HG03066 (cell line): Measurements from ENCODE around the gene ARID4B.
"Not testable (repeated sequence)": the region's sequence is repeated elsewhere in the genome, so short reads cannot be mapped to it uniquely, and the experiment has no call there.

Experiments used
- ATAC-seq: cut with Tn5 transposase; IDR thresholded peaks from one replicate; pipeline ENCODE4 v1.9.1; 2021; ENCODE audit warnings: low read depth; ENCODE audit not compliant: unreplicated experiment

Gene ARID4B

DNA sequence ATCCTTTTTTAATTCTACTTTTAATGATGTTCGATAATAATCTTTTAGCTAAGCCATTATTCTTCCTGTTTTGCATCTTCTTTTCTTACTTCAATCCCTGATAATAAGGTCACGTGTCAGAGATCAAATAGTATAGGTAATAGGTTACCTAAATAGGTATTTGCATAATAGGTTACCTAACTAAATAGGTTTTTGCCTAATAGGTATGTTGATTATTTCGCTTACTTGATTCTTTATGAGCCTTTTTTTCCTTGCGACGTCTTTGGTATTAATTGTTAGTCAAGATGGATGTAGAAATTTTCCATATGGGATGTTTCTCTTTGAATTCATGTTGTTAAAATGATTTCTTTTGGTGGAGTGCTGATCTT is 2.9 kb upstream of the ARID4B start:
- no peak for ATAC-seq

DNA sequence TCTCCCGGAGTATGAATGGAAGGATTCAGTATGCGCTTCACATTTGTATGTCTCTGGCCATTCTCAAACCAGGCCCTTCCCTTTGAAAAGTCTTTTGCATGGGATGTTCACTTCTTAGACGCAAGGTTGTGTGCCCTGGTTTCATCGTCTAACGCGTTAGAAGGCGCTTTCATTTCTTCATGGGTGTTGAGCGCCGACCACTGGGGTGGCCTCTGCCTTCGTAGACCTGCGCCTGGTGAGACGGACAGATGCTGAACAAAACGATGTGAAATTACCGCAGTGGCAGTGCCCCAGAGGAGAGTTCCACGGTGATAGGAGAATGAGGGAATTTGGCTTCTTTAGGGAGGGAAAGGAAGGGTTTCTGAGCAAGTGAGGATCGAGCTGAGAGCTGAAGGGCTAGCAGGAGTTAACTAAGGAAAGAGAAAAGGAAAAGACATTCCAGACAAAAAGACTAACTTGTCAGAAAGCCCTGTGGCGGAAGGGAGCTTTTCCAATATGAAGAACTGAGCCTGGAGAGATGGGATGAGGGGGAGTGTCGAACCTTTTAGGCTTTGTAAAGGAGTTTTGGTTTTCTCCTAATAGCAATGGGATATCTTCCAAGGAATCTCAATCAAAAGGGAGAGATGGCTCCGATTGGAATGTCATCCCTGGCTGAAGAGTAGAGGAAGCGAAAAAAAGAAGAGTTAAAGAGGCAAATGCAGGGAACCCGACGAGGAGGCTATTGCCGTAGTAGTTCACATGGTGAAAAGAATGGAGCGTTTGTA is 1.3 kb upstream of the ARID4B start:
- ATAC-seq, result peak; percentile 13

DNA sequence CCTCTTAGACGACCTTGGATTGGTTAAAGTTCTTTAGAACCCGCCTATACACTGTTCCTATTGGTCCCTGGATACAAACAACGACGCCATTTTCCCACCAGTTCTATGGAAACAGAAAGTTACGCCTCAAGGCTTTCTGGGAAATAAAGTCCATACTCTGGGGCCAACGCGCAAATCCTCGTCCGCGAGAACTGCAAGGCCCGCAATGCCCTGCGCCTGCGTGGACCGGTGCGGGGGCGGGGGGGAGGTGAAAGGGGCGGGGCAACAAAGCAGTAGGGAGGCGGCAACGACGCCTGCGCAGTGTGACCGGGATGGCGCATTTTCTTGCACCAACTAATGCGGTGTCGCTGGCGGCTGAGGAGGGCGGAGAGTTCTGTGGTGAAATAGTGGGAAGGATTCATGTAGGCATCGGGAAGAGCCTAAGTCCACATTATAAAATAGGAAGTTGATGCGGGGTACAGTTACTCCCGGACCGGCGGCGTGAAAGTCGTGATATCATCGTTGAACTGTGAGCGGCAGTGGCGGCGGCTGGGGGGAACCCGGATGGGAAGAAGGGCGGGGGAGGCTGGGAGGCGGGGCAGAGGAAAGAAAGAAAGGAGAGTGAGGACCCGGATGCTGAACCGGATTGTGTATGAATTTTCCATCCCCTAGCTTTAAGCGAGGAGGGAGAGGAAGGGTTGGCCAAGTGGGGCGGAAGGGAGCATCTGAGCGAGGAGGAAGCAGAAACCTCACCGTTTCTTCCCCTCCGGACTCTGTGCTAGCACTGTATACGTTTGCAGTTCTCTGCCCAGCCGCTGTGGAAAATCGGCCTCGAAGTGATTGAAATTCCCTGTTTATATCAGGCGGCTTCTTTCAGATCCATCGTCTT is 526 bp upstream of the ARID4B start, which contains the start of gene GGPS1:
TSS of gene GGPS1 (plus strand) at position 300 of the 868 bp plus-strand sequence. CDS start 6,695 bp downstream, outside the sequence.
- peak; percentile 59 for ATAC-seq

DNA sequence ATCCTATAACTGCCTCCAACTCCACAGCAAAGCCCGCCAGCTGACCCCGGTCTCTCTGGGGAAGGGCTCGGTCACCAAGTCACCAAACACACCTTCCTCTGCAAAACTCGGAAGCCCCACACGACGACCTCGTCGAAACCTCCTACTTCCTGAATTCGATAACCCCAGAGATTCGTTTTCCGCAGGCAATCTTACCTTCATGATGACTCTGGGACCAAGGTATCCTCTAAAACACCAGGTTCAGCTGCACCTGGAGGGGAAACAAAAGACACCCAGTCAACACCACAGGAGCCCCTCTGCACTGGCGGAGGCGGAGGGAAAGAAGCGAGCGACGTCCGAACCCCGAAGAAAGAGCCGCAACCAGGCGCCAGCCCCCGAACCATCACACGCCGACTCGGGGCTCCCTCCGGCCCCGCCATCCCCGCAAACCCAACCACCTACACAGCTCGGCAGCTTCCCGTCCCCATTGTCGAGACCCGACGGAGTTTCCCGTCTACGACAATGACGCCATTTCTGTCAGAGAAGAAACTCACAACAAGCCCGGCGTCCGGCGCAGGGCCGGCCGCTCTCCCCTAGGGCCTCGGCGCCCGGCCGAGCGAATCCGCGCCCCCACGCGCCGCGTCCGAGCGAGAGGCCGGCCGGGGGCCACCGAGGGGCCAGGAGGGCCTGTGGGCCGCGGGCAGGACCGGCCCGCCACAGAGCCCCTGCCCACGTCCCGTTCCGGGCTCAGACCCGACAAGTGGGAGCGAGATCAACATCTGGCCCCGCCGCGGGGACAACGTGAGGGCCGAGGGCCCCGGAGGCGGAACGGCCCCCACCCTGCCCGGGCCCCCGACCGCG is 1.0 kb downstream of the ARID4B start:
- ATAC-seq, result no peak

DNA sequence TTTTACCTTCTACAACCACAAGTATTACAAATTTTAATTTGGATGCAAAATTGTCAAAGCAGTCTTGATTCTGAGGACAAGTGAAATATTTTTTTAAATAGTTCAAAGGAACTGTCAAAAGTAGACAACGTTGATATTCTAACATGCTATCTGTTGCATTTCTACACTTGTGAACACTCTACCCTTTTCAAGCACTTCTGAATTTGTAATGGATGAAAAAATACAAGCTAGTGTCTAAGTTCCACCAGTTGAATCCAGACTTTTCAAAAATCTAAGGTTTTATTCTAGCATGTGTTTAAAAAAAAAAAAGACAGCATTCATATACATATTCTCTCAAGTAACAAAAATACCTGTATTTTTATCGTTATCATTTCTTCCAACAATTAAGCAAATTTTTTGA is 2.1 kb downstream of the ARID4B start:
- ATAC-seq, result no peak

DNA sequence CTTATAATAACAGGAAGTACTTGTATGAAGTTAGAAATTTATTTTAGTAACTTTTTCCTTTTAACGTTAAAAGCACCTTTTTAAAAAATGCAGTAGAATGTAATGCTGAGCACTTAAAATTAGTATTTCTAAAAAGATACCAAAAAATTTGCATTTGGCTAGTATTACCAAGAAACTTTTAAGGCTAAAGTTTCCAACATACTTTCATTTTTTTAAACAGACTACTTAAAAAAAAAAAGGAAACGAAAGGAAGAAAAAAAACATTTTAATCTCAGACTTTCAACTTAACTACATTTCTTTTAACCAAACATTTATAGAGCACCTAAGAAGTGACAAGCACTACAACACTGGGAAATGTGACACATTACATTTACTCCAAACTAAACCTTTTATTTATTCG is 2.8 kb downstream of the ARID4B start:
- ATAC-seq, result no peak

DNA sequence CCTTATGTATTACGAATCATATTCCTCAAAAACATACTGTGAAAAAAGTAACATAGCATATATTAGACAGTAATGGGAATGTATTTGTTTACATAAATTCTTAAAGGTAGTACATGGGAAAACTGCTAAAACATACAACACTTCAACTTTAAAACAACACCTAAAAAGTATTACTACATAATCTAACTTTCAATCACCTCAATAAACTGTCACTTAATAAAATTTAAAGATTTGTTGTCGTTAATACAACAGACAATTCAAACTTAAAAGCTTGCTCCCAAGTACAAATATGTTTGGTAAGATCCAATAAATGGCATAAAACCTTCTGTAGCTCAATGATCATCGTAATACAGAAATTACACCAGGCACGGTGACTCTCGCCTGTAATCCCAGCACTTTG is 3.7 kb downstream of the ARID4B start:
- ATAC-seq, result no peak

DNA sequence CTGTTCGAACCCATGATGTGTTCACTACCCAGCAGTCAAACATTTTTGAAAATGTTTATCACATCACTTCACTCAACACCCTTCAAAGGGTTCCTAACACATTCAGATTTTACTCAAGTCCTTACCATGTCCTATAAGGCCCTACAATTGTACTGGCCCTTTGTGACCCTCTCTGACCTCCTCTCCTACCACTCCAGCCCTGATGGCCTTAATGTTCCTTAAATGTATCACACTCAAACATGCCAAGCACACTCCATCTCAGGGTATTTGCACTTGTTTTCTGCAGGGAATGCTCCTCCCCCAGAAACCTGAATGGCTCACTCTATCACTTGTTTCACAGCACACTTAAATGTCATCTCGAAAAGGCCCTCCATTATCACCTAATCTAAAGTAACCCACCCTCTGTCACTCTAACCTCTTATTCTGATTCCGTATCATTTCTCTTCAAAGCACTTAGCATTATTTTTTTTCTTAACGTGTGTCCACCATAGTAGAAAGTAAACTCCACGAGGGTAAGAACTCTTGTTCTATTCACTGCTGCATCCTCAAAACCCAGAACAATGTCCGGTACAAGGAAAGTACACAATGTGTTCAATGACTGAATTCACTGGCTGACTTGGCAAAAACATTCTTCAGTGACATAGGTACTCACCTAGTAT is 7.3 kb downstream of the ARID4B start:
- no peak for ATAC-seq

DNA sequence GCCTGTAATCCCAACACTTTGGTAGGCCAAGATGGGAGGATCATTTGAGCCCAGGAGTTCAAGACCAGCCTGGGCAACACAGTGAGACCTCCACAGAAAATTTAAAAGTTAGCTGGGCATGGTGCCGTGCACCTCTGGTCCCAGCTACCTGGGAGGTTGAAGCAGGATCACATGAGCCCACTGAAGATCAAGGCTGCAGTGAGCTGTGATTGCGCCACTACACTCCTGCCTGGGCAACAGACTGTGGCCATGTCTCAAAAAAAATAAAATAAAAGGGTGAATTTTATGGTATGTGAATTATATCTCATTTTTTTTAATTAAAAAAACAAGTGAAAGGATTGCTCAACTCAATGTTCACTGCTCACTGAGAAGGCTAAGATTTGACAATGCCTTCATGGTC is 8.7 kb downstream of the ARID4B start:
- ATAC-seq, result no peak

DNA sequence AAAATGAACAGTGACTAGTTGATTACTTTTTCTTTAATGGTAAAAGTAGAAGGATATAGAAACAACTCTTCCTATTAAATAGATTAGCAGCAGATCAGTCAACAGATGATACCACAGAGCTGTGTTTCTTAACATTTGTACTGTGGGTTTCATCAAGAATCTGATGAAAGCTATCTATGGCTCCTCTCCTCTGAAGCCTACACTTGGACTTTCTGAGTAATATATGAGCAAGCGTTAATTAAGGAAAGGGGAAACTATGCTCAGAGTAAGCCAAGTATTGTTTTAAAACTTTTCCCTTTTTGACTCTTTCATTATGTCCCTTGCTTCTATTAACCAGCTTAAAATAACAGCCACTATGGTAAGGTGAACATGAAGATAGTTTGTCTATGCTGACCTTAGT is 10.8 kb downstream of the ARID4B start:
- ATAC-seq, result no peak

DNA sequence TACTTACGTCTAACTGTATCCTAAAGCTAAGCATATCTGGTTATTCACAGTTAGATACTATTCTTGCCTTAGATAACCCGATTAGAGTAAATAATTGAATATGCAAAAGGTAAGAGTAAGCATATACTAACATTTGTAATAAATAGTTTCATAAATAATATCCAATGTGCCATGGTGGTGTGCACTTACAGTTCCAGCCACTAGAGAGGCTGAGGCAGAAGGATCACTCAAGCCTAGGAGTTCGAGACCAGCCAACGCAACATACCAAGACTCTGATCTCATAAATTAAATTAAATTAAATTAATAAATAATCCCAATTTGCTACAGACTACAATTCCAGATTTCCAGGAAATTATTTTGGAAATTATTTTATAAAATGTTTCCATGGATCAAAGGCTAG is 12.2 kb downstream of the ARID4B start:
- ATAC-seq, result no peak

DNA sequence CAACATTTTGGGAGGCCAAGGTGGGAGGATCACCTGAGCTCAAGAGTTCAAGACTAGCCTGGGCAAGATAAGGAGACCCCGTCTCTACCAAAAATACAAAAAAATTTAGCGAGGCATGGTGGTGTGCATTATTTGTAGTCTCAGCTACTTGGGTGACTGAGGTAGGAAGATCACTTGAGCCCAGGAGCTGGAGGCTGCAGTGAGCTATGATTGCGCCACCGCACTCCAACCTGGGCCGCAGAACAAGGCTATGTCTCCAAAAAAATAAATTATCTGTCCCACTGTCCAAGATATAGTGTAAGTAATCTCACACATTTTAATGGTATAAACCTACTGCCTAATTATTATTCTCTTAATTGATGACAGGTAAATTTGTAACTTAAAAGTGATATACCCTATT is 12.8 kb downstream of the ARID4B start:
- ATAC-seq, result no peak

DNA sequence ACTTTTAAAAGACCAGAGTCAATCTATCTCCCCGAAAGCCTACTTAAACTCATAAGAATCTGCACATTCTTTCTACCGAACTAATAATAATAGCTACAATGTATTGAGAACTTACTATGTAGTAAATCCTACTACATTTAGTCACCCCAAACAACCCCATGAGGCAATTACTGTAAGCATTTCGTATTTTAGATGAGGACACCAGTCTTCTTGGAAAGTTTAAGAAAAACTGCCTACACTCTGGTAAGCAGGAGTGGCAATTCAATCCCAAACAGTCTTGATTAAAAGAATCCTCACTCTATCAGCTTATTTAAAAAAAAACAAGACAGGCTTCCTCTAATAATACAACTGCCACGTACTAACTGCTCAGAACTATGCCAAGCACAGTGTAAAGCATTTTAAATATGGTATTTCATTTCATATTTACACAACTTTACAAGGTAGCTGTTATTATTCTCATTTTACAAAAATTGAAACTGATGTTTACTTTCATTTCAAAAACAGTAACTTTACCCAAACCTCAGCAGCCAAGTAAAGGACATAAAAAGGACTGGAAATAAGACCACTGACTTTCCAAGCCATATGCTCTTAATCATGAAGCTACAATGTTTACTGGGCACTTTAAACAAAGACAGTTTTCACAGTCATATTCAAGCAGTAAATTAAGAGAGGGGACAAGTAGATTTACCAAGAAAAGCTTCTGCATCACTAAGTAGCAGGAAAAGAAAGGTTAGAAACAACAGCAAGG is 13.9 kb downstream of the ARID4B start:
- ATAC-seq, result no peak

DNA sequence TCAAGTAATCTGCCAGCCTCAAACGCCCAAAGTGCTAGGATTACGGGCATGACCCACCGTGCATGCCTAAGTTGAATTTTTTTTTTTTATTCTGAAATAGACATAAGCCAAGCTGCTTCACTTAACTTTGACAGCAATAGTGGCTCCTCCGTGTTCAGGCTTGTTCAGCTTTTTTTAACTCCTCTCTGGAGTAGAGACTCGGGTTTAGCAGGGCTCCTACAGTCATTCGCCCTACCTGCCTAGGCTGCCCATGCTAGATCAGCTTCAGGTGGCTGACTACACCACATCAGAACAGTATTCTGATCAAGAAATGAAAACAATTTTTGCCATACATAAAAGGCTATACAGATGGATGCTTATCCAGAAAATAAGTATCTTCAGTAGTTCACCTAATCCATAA is 14.7 kb downstream of the ARID4B start:
- ATAC-seq, result no peak

DNA sequence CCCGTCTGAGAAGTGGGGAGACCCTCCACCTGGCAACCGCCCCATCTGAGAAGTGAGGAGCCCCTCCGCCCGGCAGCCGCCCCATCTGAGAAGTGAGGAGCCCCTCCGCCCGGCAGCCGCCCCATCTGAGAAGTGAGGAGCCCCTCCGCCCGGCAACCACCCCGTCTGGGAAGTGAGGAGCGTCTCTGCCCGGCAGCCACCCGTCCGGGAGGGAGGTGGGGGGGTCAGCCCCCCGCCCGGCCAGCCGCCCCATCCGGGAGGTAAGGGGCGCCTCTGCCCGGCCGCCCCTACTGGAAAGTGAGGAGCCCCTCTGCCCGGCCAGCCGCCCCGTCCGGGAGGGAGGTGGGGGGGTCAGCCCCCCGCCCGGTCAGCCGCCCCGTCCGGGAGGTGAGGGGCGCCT is 18.8 kb downstream of the ARID4B start:
- not testable (repeated sequence) for ATAC-seq

DNA sequence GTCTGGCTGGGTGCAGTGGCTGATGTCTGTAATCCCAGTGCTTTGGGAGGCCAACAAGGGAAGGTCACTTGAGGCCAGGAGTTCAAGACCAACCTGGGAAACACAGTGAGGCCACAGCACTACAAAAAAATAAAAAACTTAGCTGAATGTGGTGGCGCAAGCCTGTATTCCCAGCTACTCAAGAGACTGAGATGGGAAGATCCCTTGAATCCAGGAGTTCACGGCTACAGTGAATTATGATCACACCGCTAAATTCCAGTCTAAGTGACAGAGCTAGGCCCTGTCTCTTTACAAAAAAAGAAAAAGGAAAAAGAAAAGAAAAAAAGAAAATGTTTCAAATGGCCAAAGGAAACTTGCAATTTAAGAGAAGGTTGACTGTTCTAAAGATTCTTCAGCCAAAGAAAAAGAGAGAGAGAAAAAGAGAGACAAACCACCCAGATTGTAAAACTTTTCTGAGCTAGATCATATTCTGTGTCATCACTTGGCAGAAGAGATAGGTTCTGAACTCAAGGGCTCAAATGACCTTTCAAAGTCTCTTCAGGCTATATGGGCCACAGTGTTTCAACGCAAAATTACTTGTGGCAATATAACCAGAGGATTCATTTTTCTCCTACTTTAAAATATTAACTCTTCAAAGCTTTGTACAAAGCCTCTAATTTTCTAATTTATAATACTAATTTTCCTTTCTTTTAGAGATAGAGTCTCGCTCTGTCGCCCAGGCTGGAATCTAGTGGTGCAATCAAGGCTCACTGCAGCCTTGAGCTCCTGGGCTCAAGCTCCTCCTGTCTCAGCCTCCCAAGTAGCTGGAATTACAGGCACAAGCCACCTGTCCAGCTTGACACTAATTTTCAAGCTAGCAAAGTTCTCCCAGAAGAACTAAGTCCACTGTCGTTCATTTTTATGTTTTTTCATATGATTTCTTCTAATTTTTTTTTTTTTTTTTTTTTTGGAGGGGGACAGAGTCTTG is 20.5 kb downstream of the ARID4B start:
- no peak for ATAC-seq

DNA sequence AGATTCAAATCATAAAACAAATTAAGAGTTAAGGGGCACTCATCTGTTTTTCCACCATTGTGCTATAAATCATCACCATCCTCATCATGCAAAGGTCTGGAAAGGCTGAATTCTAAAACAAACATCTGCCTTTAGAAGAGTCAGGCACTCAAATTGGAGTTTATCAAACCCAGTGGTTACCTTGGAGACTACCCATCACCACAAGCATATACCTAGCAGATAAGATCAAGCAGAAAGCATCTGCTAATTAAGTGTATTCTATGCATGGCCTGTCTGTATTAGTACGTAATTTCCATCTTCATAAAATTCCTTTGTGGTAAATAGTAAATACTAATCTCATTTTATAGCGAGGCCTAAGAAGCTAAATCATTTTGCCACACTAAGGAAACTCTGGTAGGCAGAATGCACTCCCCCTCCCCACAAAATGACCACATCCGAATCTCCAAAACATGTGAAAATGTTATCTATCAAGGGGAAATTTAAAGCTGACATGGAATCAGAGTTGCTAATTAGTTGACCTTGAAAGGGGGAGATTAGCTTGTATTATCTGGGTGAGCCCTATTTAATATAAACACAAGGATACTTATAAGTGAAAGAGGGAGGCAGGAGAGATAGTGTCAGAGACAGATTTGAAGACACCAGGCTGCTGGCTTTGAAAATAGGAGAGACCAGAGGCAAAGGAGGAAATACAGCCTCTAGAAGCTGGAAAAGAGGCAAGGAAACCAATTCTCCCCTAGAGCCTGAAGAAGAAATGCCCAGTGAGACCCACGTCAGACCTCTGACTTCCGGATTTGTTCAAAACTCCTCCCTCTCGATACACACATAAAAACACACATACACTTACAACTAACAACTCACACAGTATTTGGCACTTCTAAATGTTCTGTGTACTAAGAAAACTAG is 23.2 kb downstream of the ARID4B start:
- no peak for ATAC-seq

DNA sequence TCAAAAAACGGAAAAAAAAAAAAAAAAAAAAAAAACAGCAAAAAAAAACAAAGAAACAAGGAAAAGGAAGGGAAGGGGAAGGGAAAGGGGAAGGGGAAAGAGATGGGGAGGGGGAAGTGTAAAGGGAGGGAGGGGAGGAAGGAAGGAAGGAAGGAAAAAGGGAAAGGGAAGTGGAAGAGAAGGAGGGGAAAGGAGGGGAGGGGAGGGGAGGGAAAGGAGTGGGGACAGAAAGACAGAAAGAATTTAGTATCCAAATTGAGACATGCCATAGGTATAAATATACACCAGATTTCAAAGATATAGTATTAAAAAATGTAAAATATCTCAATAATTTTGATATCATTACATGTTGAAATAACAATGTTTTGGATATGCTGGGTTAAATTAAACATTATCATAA is 25.8 kb downstream of the ARID4B start:
- ATAC-seq, result no peak
